Measurements from ENCODE around the gene STN1. TPM values are rescaled to one million over a fixed set of nuclear protein-coding genes. Genes with fewer than 3 reads are reported as not detected.

STN1 gene
- total and polyA plus RNA-seq, 3 donors from 2014 or later, result 48.2 to 50.5 (median 50.1) TPM

GRCh38 chr10:103843045-103843444, 74.9 kb downstream of the STN1 start:
- no peaks in the 10 kb centered on the region for H3K36me3 ChIP-seq (ENCODE audit: low read depth, missing control alignments)
- no peaks in the 10 kb centered on the region for H3K27me3 ChIP-seq
- H3K27ac ChIP-seq, result no peak overlapping the region
- H3K4me3 ChIP-seq, result no peak overlapping the region
- H3K9me3 ChIP-seq, result no peaks in the 10 kb centered on the region
- no peak for DNase-seq
- TF ChIP-seq CTCF (IDR thresholded peaks at IDR 0.05), result no peak
- TF ChIP-seq POLR2A (IDR thresholded peaks at IDR 0.05), result no peak
- intact Hi-C loops (cut with DNase I; ENCODE audit: low total_unique reads), result no loop called here
- 82 to 83% methylated on average over 3 of the region's 3 CpGs for WGBS, 2 donors
- peaks cover 15% of the 10 kb centered on the region for H3K4me1 ChIP-seq

- WGBS, 2 donors, result 56 to 69% methylated on average over 6 to 7 of the region's 7 CpGs
- Histone ChIP-seq H3K27ac (no peak overlapping the region), H3K4me1 (peaks cover 15% of the 10 kb centered on the region), H3K4me3 (no peak overlapping the region), H3K27me3 (no peaks in the 10 kb centered on the region), H3K36me3 (ENCODE audit: low read depth, missing control alignments) (no peaks in the 10 kb centered on the region), H3K9me3 (no peaks in the 10 kb centered on the region)
- no peak for DNase-seq
- intact Hi-C loops (cut with DNase I; ENCODE audit: low total_unique reads), result no loop called here
- TF ChIP-seq CTCF (IDR thresholded peaks at IDR 0.05) (no peak), POLR2A (IDR thresholded peaks at IDR 0.05) (no peak)
These were observed 75.4 kb downstream of the STN1 start for GRCh38 chr10:103842605-103843004.

- intact Hi-C loops (cut with DNase I; ENCODE audit: low total_unique reads), result no loop called here
- Histone ChIP-seq H3K36me3 (ENCODE audit: low read depth, missing control alignments) (no peaks in the 10 kb centered on the region), H3K4me1 (peaks cover 15% of the 10 kb centered on the region), H3K9me3 (no peaks in the 10 kb centered on the region), H3K27me3 (no peaks in the 10 kb centered on the region), H3K4me3 (no peak overlapping the region), H3K27ac (no peak overlapping the region)
- TF ChIP-seq POLR2A (IDR thresholded peaks at IDR 0.05) (no peak), CTCF (IDR thresholded peaks at IDR 0.05) (no peak)
- DNase-seq, result no peak
- WGBS, 2 donors, result 83 to 85% methylated on average over 7 of the region's 7 CpGs
These were observed 76.5 kb downstream of the STN1 start for GRCh38 chr10:103841519-103841918.

GRCh38 chr10:103840740-103841070, 77.3 kb downstream of the STN1 start:
- H3K4me1 ChIP-seq, result peaks cover 20% of the 10 kb centered on the region
- no peak for DNase-seq

More at GRCh38 chr10:103840740-103841070, 77.3 kb downstream of the STN1 start:
- no peaks in the 10 kb centered on the region for H3K27me3 ChIP-seq
- no peaks in the 10 kb centered on the region for H3K9me3 ChIP-seq
- 85 to 90% methylated on average over 4 of the region's 4 CpGs for WGBS, 2 donors
- no peaks in the 10 kb centered on the region for H3K36me3 ChIP-seq (ENCODE audit: low read depth, missing control alignments)
- no peak overlapping the region for H3K4me3 ChIP-seq
- intact Hi-C loops (cut with DNase I; ENCODE audit: low total_unique reads), result no loop called here
- no peak overlapping the region for H3K27ac ChIP-seq
- TF ChIP-seq CTCF (IDR thresholded peaks at IDR 0.05), result no peak
- no peak for TF ChIP-seq POLR2A (IDR thresholded peaks at IDR 0.05)

Data from testis (tissue), 3 donors.